ENCODE data around the gene EDC3. TPM values are rescaled to one million over a fixed set of nuclear protein-coding genes. Genes with fewer than 3 reads are reported as not detected.

The EDC3 gene
- total RNA-seq, 1 donor from 2014 or later = 50.2 TPM

- peaks cover 27% of the 10 kb centered on the region for H3K4me1 Mint-ChIP-seq
- H3K36me3 Mint-ChIP-seq (ENCODE audit: low read depth) = peaks cover 26% of the 10 kb centered on the region
- no peaks in the 10 kb centered on the region for H3K27me3 Mint-ChIP-seq
- no peak overlapping the region for H3K4me3 Mint-ChIP-seq
- no peak for DNase-seq
- intact Hi-C loops (cut with micrococcal nuclease) = no loop called here
- H3K9me3 Mint-ChIP-seq = no peaks in the 10 kb centered on the region
- no peak overlapping the region for H3K27ac Mint-ChIP-seq
Measured at GRCh38 chr15:74653426-74654102, 42.3 kb downstream of the EDC3 start.

- Mint-ChIP-seq H3K4me1 (peaks cover 10% of the 10 kb centered on the region), H3K36me3 (ENCODE audit: low read depth) (peaks cover 26% of the 10 kb centered on the region), H3K27ac (no peak overlapping the region), H3K27me3 (no peaks in the 10 kb centered on the region), H3K4me3 (no peak overlapping the region), H3K9me3 (no peaks in the 10 kb centered on the region)
- intact Hi-C loops (cut with micrococcal nuclease) = no loop called here
- no peak for DNase-seq
Measured at GRCh38 chr15:74651242-74651741, 44.5 kb downstream of the EDC3 start.

- Mint-ChIP-seq H3K4me1 (no peaks in the 10 kb centered on the region), H3K9me3 (no peaks in the 10 kb centered on the region), H3K27ac (no peak overlapping the region), H3K27me3 (no peaks in the 10 kb centered on the region), H3K36me3 (ENCODE audit: low read depth) (peaks cover 17% of the 10 kb centered on the region), H3K4me3 (no peak overlapping the region)
- no peak for DNase-seq
- intact Hi-C loops (cut with micrococcal nuclease) = no loop called here
Measured at GRCh38 chr15:74648051-74648842, 47.6 kb downstream of the EDC3 start.

GRCh38 chr15:74646480-74646879, 49.3 kb downstream of the EDC3 start:
- H3K9me3 Mint-ChIP-seq = no peaks in the 10 kb centered on the region
- DNase-seq = no peak
- intact Hi-C loops (cut with micrococcal nuclease) = no loop called here
- no peak overlapping the region for H3K4me3 Mint-ChIP-seq
- no peak overlapping the region for H3K27ac Mint-ChIP-seq
- peaks cover 10% of the 10 kb centered on the region for H3K4me1 Mint-ChIP-seq
- no peaks in the 10 kb centered on the region for H3K27me3 Mint-ChIP-seq
- H3K36me3 Mint-ChIP-seq (ENCODE audit: low read depth) = peaks cover 11% of the 10 kb centered on the region

GRCh38 chr15:74643665-74644204, 52.1 kb downstream of the EDC3 start:
- Mint-ChIP-seq H3K4me1 (peaks cover 13% of the 10 kb centered on the region), H3K27ac (no peak overlapping the region), H3K36me3 (ENCODE audit: low read depth) (peaks cover 11% of the 10 kb centered on the region), H3K4me3 (no peak overlapping the region), H3K27me3 (no peaks in the 10 kb centered on the region), H3K9me3 (no peaks in the 10 kb centered on the region)
- no peak for DNase-seq
- intact Hi-C loops (cut with micrococcal nuclease) = no loop called here

- Mint-ChIP-seq H3K4me3 (no peak overlapping the region), H3K27ac (no peak overlapping the region), H3K4me1 (peaks cover 13% of the 10 kb centered on the region), H3K36me3 (ENCODE audit: low read depth) (peaks cover 13% of the 10 kb centered on the region), H3K27me3 (no peaks in the 10 kb centered on the region), H3K9me3 (no peaks in the 10 kb centered on the region)
- intact Hi-C loops (cut with micrococcal nuclease) = no loop called here
- no peak for DNase-seq
Measured at GRCh38 chr15:74642734-74643664, 52.8 kb downstream of the EDC3 start.

GRCh38 chr15:74642348-74642733, 53.5 kb downstream of the EDC3 start:
- DNase-seq = peak; percentile 45
- H3K4me1 Mint-ChIP-seq = peaks cover 13% of the 10 kb centered on the region
- intact Hi-C loops (cut with micrococcal nuclease) = no loop called here
- H3K27ac Mint-ChIP-seq = no peak overlapping the region
- H3K4me3 Mint-ChIP-seq = no peak overlapping the region
- peaks cover 16% of the 10 kb centered on the region for H3K36me3 Mint-ChIP-seq (ENCODE audit: low read depth)
- no peaks in the 10 kb centered on the region for H3K9me3 Mint-ChIP-seq
- no peaks in the 10 kb centered on the region for H3K27me3 Mint-ChIP-seq

- peaks cover 21% of the 10 kb centered on the region for H3K36me3 Mint-ChIP-seq (ENCODE audit: low read depth)
- no peak overlapping the region for H3K4me3 Mint-ChIP-seq
Measured at GRCh38 chr15:74641151-74641550, 54.7 kb downstream of the EDC3 start.

GRCh38 chr15:74636984-74637383, 58.8 kb downstream of the EDC3 start:
- intact Hi-C loops (cut with micrococcal nuclease) = loop anchor here (5.0 kb wide), 2 partner anchors 60 to 315 kb away; partner anchors contain the start of gene EDC3
- H3K4me3 Mint-ChIP-seq = no peak overlapping the region
- no peaks in the 10 kb centered on the region for H3K27me3 Mint-ChIP-seq
- no peaks in the 10 kb centered on the region for H3K9me3 Mint-ChIP-seq
- DNase-seq = no peak
- H3K27ac Mint-ChIP-seq = no peak overlapping the region
- peaks cover 43% of the 10 kb centered on the region for H3K36me3 Mint-ChIP-seq (ENCODE audit: low read depth)
- H3K4me1 Mint-ChIP-seq = peaks cover 5% of the 10 kb centered on the region

More at GRCh38 chr15:74641151-74641550, 54.7 kb downstream of the EDC3 start:
- H3K4me1 Mint-ChIP-seq = peaks cover 13% of the 10 kb centered on the region
- intact Hi-C loops (cut with micrococcal nuclease) = no loop called here
- no peaks in the 10 kb centered on the region for H3K9me3 Mint-ChIP-seq
- no peaks in the 10 kb centered on the region for H3K27me3 Mint-ChIP-seq
- H3K27ac Mint-ChIP-seq = no peak overlapping the region
- DNase-seq = no peak

GRCh38 chr15:74635228-74635627, 60.6 kb downstream of the EDC3 start:
- Mint-ChIP-seq H3K4me3 (no peak overlapping the region), H3K27me3 (no peaks in the 10 kb centered on the region), H3K9me3 (no peaks in the 10 kb centered on the region), H3K4me1 (no peaks in the 10 kb centered on the region), H3K36me3 (ENCODE audit: low read depth) (peaks cover 48% of the 10 kb centered on the region), H3K27ac (no peak overlapping the region)
- intact Hi-C loops (cut with micrococcal nuclease) = loop anchor here (1.0 to 5.0 kb wide), 3 partner anchors 62 to 317 kb away; partner anchors contain the start of gene EDC3
- peak; percentile 93 for DNase-seq

- Mint-ChIP-seq H3K9me3 (no peaks in the 10 kb centered on the region), H3K4me1 (no peaks in the 10 kb centered on the region), H3K27ac (no peak overlapping the region), H3K4me3 (no peak overlapping the region), H3K27me3 (no peaks in the 10 kb centered on the region), H3K36me3 (ENCODE audit: low read depth) (peaks cover 54% of the 10 kb centered on the region)
- DNase-seq = no peak
- intact Hi-C loops (cut with micrococcal nuclease) = no loop called here
Measured at GRCh38 chr15:74633781-74634180, 62.0 kb downstream of the EDC3 start.

- no peaks in the 10 kb centered on the region for H3K27me3 Mint-ChIP-seq
- intact Hi-C loops (cut with micrococcal nuclease) = loop anchor here (1.0 kb wide), 1 partner anchor 259 kb away; no protein-coding TSS in a partner anchor
- H3K36me3 Mint-ChIP-seq (ENCODE audit: low read depth) = peaks cover 57% of the 10 kb centered on the region
- no peak for DNase-seq
- H3K4me1 Mint-ChIP-seq = no peaks in the 10 kb centered on the region
- H3K9me3 Mint-ChIP-seq = no peaks in the 10 kb centered on the region
- H3K27ac Mint-ChIP-seq = no peak overlapping the region
- no peak overlapping the region for H3K4me3 Mint-ChIP-seq
Measured at GRCh38 chr15:74632601-74633000, 63.2 kb downstream of the EDC3 start.

GRCh38 chr15:74631935-74632560, 63.8 kb downstream of the EDC3 start:
- Mint-ChIP-seq H3K9me3 (no peaks in the 10 kb centered on the region), H3K27ac (peak overlapping the region; percentile 9), H3K27me3 (no peaks in the 10 kb centered on the region), H3K4me3 (no peak overlapping the region), H3K36me3 (ENCODE audit: low read depth) (peaks cover 63% of the 10 kb centered on the region), H3K4me1 (no peaks in the 10 kb centered on the region)
- intact Hi-C loops (cut with micrococcal nuclease) = loop anchor here (1.0 kb wide), 1 partner anchor 259 kb away; no protein-coding TSS in a partner anchor
- peak; percentile 89 for DNase-seq
